Esophagus muscularis mucosa (tissue), 4 donors: ENCODE results near the gene UCN3. TPM values are rescaled to one million over a fixed set of nuclear protein-coding genes. Genes with fewer than 3 reads are reported as not detected.
"Not testable (repeated sequence)": the region's sequence is repeated elsewhere in the genome, so short reads cannot be mapped to it uniquely, and the experiment has no call there.

ENCODE experiments used
- DNase-seq: peaks from one replicate; pipeline ENCODE4 v3.0.0-alpha.2; 2017; ENCODE audit errors: extremely low spot score
- H3K27ac ChIP-seq, 4 donors: fragments of 200-600 bp; sonication (generic); replicated peaks in 1 of 4; 1 replicate in 3 of 4; 2 replicates in 1 of 4; pipeline ENCODE4 v1.5.1; 2016 to 2019; ENCODE audit warnings: mild to moderate bottlenecking in 1 of 4
- H3K27me3 ChIP-seq, 4 donors: fragments of 200-600 bp; sonication (generic); one replicate each; pipeline versions ENCODE4 v1.5.1 to v1.6.0; 2016 to 2019
- H3K36me3 ChIP-seq, 4 donors: fragments of 200-600 bp; sonication (generic); one replicate each; pipeline ENCODE4 v1.5.1; 2016 to 2019
- H3K4me1 ChIP-seq, 4 donors: fragments of 200-600 bp; sonication (generic); one replicate each; pipeline ENCODE4 v1.5.1; 2016 to 2019
- H3K4me3 ChIP-seq, 4 donors: fragments of 200-600 bp; sonication (generic); 1 replicate in 2 of 4; 2 replicates in 2 of 4; pipeline ENCODE4 v1.5.1; 2016 to 2019; ENCODE audit warnings: mild to moderate bottlenecking in 4 of 4, moderate library complexity in 1 of 4
- H3K9me3 ChIP-seq, 4 donors: fragments of 200-600 bp; sonication (generic); 1 replicate in 3 of 4; 2 replicates in 1 of 4; pipeline ENCODE4 v1.5.1; 2016 to 2019
- EP300 ChIP-seq: sonication (generic); formaldehyde crosslinking; IDR thresholded peaks from one replicate; pipeline ENCODE4 v1.6.1; 2017; ENCODE audit warnings: antibody characterized with exemption
- POLR2A ChIP-seq: fragments of 450-650 bp; IDR thresholded peaks from one replicate; pipeline ENCODE4 v1.6.1; 2017; ENCODE audit warnings: antibody characterized with exemption, moderate library complexity, mild to moderate bottlenecking, low read depth
- POLR2AphosphoS5 ChIP-seq, 2 donors: sonication (generic); formaldehyde crosslinking; IDR thresholded peaks; one replicate each; pipeline ENCODE4 v1.6.1; 2017; ENCODE audit warnings: antibody characterized with exemption in 2 of 2
- WGBS: methylation state at CpG from one replicate; pipeline ENCODE4 v1.1.5; 2018; 5-methylcytosine and 5-hydroxymethylcytosine counted together
- intact Hi-C: fragments of 100-400 bp; cut with DNase I; formaldehyde crosslinking; loops from one replicate; pipeline ENCODE4 v1.15.1; 2023
- total RNA-seq, 4 donors: library from RNA; depleted of rRNA; stranded (reverse); fragments of >200 nt; gene quantifications; one replicate each; pipeline versions ENCODE4 v1.1.0 to v1.2.1, GENCODE V29; 2016
- TF ChIP-seq, protein P1 (sequence below), 3 experiments: fragments of 200-600 bp in 2 of 3; fragments of 450-650 bp in 1 of 3; sonication (generic) in 2 of 3; IDR thresholded peaks; one replicate each; pipeline ENCODE4 v1.5.1; 2017 to 2019; ENCODE audit warnings: antibody characterized with exemption in 3 of 3, mild to moderate bottlenecking in 2 of 3, moderate library complexity in 1 of 3

Gene UCN3
- total RNA-seq, 4 donors from 2014 or later = not detected

DNA sequence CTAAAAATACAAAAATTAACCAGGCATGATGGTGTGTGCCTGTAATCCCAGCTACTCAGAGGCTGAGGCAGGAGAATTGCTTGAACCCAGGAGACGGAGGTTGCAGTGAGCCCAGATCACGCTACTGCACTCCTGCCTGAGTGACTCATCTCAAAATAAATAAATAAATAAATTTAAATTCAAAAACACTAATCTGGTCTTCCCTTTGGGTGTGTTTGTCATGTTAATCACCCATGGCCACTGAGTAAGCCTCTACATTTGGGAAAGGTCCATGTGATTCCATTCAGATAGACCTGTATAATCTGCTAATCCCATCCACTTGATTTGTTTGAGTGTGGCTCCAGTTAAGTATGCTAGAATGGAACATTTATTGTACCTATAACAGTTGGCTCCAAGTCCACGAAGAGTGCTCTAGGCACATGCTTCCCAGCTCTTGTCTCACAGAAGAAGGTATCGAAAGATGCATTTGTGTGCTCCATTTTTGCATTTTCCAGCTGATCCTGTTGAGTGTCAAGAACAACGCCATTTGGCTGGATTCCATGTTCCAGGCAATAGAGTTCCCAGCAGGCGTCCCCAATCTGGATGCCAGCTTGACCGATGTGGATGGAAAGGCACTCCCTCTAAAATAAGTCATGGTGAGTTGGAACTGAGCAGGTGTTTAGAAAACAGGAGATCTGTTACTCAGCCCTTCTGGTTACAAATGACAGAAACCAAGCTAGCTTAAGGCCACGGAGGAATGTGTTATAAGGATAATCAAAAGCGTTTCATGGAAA, 35.9 kb downstream of the UCN3 start:
- Histone ChIP-seq H3K4me1 (no peaks in the 10 kb centered on the region), H3K36me3 (no peaks in the 10 kb centered on the region), H3K27ac (peak overlapping the region in 1 of 4 donors; percentile 20), H3K9me3 (no peaks in the 10 kb centered on the region), H3K4me3 (no peak overlapping the region), H3K27me3 (no peaks in the 10 kb centered on the region)
- WGBS = 82% methylated on average over 9 of the region's 9 CpGs
- intact Hi-C loops = no loop called here
- TF ChIP-seq EP300 = no peak
- TF ChIP-seq, protein P1, sequence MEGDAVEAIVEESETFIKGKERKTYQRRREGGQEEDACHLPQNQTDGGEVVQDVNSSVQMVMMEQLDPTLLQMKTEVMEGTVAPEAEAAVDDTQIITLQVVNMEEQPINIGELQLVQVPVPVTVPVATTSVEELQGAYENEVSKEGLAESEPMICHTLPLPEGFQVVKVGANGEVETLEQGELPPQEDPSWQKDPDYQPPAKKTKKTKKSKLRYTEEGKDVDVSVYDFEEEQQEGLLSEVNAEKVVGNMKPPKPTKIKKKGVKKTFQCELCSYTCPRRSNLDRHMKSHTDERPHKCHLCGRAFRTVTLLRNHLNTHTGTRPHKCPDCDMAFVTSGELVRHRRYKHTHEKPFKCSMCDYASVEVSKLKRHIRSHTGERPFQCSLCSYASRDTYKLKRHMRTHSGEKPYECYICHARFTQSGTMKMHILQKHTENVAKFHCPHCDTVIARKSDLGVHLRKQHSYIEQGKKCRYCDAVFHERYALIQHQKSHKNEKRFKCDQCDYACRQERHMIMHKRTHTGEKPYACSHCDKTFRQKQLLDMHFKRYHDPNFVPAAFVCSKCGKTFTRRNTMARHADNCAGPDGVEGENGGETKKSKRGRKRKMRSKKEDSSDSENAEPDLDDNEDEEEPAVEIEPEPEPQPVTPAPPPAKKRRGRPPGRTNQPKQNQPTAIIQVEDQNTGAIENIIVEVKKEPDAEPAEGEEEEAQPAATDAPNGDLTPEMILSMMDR (IDR thresholded peaks at IDR 0.05) = no peak
- no peak for TF ChIP-seq POLR2AphosphoS5 (IDR thresholded peaks at IDR 0.05)
- no peak for TF ChIP-seq POLR2A
- no peak for DNase-seq

DNA sequence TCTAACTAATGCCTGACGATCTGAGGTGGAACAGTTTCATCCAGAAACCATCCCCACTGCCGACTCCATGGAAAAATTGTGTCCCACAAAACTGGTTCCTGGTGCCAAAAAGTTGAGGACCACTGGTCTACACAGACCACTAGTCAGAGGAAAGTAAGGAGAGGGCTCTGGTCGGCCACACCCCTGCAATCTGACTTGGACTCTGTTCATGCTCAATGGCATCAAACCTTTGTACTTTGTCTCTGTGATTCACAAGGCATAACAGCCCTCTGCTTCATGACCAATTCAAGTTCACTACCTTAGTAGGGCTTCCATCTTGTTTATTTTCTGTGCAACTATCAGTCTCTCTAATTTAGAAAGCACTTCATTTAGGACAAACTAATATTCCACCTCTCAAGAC, 38.0 kb downstream of the UCN3 start:
- Histone ChIP-seq H3K27ac (no peak overlapping the region), H3K4me3 (no peak overlapping the region), H3K9me3 (no peaks in the 10 kb centered on the region), H3K4me1 (no peaks in the 10 kb centered on the region), H3K36me3 (no peaks in the 10 kb centered on the region), H3K27me3 (no peaks in the 10 kb centered on the region)
- DNase-seq = no peak
- TF ChIP-seq, protein P1 (IDR thresholded peaks at IDR 0.05) = no peak
- TF ChIP-seq POLR2A = no peak
- no peak for TF ChIP-seq POLR2AphosphoS5 (IDR thresholded peaks at IDR 0.05)
- TF ChIP-seq EP300 = no peak
- intact Hi-C loops = no loop called here
- WGBS = 88% methylated on average over 3 of the region's 3 CpGs

DNA sequence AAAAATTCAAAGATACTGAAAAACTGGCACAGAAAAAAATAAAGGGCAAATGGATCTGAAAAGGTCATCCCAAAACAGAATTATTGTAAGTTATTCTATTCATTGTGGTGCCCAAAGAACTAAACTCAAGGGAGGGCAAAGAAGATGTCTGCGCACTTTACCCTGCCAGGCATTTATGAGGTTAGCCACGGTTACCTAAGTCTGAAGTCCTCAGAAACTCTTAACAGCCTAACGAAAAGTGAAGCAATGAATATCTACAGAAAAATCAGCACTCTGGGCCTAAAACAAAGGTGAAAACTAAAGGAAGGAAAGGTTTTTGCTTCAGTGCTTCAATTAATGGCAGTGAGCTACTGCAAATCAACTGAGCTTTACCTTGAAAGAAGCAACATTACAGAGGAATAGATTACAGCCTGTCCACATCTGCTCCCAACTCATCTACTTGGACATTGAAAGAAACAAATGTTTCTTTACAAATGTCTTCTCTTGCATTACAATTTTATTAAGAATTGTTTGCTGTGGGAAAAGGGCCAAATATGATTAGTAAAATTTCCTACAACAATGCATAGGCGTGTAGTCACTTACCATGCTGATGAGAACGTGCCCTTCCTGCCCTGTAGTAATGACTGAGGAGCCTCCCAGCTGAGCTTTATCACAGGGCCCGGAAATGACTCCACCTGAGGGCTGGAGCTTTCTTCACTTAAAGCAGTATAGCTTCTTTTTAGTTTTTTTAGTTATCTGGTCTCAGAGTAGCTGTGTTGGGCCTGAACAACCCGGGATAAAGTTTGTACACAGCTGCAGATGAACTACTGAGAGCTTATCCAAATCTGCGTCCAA, 39.7 kb downstream of the UCN3 start, which contains the start of gene TUBAL3:
Gene TUBAL3, minus strand, starts transcription at position 621 of the 834 bp plus-strand sequence. Its CDS starts 36 bp downstream, at position 585.
- no peak for DNase-seq
- Histone ChIP-seq H3K27ac (no peak within 1 kb of the TSS), H3K27me3 (no peaks in the 10 kb centered on the region), H3K4me1 (no peaks in the 10 kb centered on the region), H3K36me3 (no peaks in the 10 kb centered on the region), H3K9me3 (no peaks in the 10 kb centered on the region), H3K4me3 (no peak within 1 kb of the TSS)
- WGBS = 70% methylated on average over 8 of the region's 8 CpGs
- intact Hi-C loops = no loop called here
- TF ChIP-seq POLR2A = no peak
- no peak for TF ChIP-seq EP300
- TF ChIP-seq, protein P1 (IDR thresholded peaks at IDR 0.05) = no peak
- TF ChIP-seq POLR2AphosphoS5 (IDR thresholded peaks at IDR 0.05) = peak in 1 of 2 donors; percentile 22

DNA sequence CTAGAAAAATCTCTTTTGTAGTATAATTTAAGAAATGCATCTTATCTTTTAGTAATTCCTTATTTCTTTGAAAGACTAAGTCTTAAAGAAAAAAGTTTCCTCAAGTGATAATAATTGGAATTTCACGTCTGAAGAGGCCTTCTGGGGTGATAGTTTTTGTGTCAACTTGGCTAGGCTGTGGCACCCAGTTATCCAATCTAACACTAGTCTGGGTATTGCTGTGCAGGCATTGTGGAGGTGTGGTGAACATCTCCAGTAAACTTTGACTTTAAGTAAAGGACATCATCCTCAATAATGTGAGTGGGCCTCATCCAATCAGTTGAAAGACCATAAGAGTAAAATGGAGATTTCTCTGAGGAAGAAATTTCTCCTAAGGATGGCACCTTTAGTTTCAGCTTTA, 42.2 kb downstream of the UCN3 start:
- whole genome bisulfite sequencing = 76% methylated on average over 1 of the region's 1 CpG
- Histone ChIP-seq H3K36me3 (no peaks in the 10 kb centered on the region), H3K4me1 (peaks cover 1 to 3% (median 1%) of the 10 kb centered on the region in 4 donors), H3K27me3 (no peaks in the 10 kb centered on the region), H3K9me3 (no peaks in the 10 kb centered on the region), H3K4me3 (no peak overlapping the region), H3K27ac (no peak overlapping the region)
- intact Hi-C loops = no loop called here
- TF ChIP-seq POLR2AphosphoS5 (IDR thresholded peaks at IDR 0.05) = no peak
- no peak for TF ChIP-seq EP300
- TF ChIP-seq, protein P1 (IDR thresholded peaks at IDR 0.05) = no peak
- no peak for TF ChIP-seq POLR2A
- DNase-seq = no peak

DNA sequence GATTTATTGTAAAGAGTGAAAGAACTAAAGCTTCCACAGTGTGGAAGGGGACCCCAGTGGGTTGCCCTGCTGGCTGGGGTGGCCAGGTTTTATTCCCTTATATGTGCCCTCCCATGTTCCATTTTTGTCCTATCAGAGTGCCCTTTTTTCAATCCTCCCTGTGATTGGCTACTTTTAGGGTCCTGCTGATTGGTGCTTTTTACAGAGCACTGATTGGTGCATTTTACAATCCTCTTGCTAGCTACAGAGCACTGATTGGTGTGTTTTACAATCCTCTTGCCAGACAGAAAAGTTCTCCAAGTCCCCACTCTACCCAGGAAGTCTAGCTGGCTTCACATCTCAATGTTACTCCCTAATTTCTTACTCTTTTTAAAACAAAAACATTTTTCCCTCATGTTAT, 46.0 kb downstream of the UCN3 start:
- H3K27me3 ChIP-seq, DNase-seq, H3K9me3 ChIP-seq, H3K36me3 ChIP-seq, H3K27ac ChIP-seq, H3K4me3 ChIP-seq, intact Hi-C loops: not testable (repeated sequence)
- H3K4me1 ChIP-seq = peaks cover 4 to 23% (median 19%) of the 10 kb centered on the region in 4 donors
